SK-N-SH (cell line): Measurements from ENCODE around the gene HBP1. TPM values are rescaled to one million over a fixed set of nuclear protein-coding genes. Genes with fewer than 3 reads are reported as not detected.
"Not testable (repeated sequence)": the region's sequence is repeated elsewhere in the genome, so short reads cannot be mapped to it uniquely, and the experiment has no call there.

ENCODE experiments used
- CTCF ChIA-PET: fragments of 300-600, 350-600 bp; formaldehyde crosslinking; extraction: SDS; loops from one replicate; lab custom pipeline; 2021; lab: Yijun Ruan, JAX
- POLR2A ChIA-PET: fragments of 350-600 bp; sonication (Branson Sonifier 250); formaldehyde crosslinking; extraction: SDS; loops from one replicate; lab custom pipeline; 2020; ENCODE audit warnings: antibody characterized with exemption, inconsistent platforms; lab: Yijun Ruan, JAX
- DNase-seq: peaks from one replicate; pipeline ENCODE4 v3.0.0; 2012
- H2AFZ ChIP-seq: fragments of 200-600 bp; sonication (generic); 2 replicates; pipeline ENCODE4 v1.8.1; 2016; ENCODE audit warnings: antibody characterized with exemption, mild to moderate bottlenecking, low read depth
- H3F3A ChIP-seq: fragments of 200-600 bp; sonication (generic); replicated peaks from 2 replicates; pipeline ENCODE3; 2016; ENCODE audit warnings: antibody characterized with exemption, mild to moderate bottlenecking; ENCODE audit not compliant: insufficient read depth
- H3K27ac ChIP-seq, 2 experiments: fragments of 200-500 bp in 1 of 2; fragments of 200-600 bp in 1 of 2; sonication (Bioruptor generic) in 1 of 2; sonication (generic), shearing (Covaris generic) in 1 of 2; 2 replicates each; pipeline versions ENCODE4 v1.5.1 to v1.6.1; 2014 to 2016; ENCODE audit warnings: low read depth in 2 of 2, inconsistent platforms in 1 of 2, low read length in 1 of 2, mild to moderate bottlenecking in 1 of 2, mixed read lengths in 1 of 2
- H3K27me3 ChIP-seq: fragments of 200-600 bp; sonication (generic), shearing (Covaris generic); 2 replicates; pipeline ENCODE4 v1.6.1; 2016; ENCODE audit warnings: mixed run types; ENCODE audit not compliant: insufficient read depth
- H3K36me3 ChIP-seq, 2 experiments: fragments of 200-500 bp in 1 of 2; fragments of 200-600 bp in 1 of 2; sonication (Bioruptor generic) in 1 of 2; sonication (generic) in 1 of 2; replicated peaks in 1 of 2; 2 replicates each; pipeline versions ENCODE3 to v1.5.1; 2014 to 2016; ENCODE audit warnings: low read length in 1 of 2, mild to moderate bottlenecking in 1 of 2; ENCODE audit not compliant: insufficient read depth in 2 of 2, control insufficient read depth in 1 of 2
- H3K4me1 ChIP-seq, 2 experiments: fragments of 200-500 bp in 1 of 2; fragments of 200-600 bp in 1 of 2; sonication (Bioruptor generic) in 1 of 2; sonication (generic), shearing (Covaris generic) in 1 of 2; 2 replicates each; pipeline versions ENCODE4 v1.5.1 to v1.6.1; 2014 to 2016; ENCODE audit warnings: low read depth in 1 of 2, low read length in 1 of 2, mixed run types in 1 of 2; ENCODE audit not compliant: insufficient read depth in 2 of 2, control insufficient read depth in 1 of 2
- H3K4me2 ChIP-seq: fragments of 200-600 bp; sonication (generic), shearing (Covaris generic); 2 replicates; pipeline ENCODE4 v1.6.1; 2017; ENCODE audit warnings: mixed run types
- H3K4me3 ChIP-seq, 2 experiments: fragments of 200-500 bp in 1 of 2; fragments of 200-600 bp in 1 of 2; sonication (Bioruptor generic) in 1 of 2; sonication (generic), shearing (Covaris generic) in 1 of 2; 2 replicates each; pipeline versions ENCODE4 v1.5.1 to v1.8.1; 2014 to 2016; ENCODE audit warnings: low read depth in 2 of 2, inconsistent platforms in 1 of 2, low read length in 1 of 2, mild to moderate bottlenecking in 1 of 2, mixed read lengths in 1 of 2, moderate library complexity in 1 of 2
- H3K79me2 ChIP-seq: fragments of 200-600 bp; sonication (generic); 2 replicates; pipeline ENCODE4 v1.8.1; 2017; ENCODE audit warnings: mild to moderate bottlenecking; ENCODE audit not compliant: insufficient read depth
- H3K9ac ChIP-seq: fragments of 200-600 bp; sonication (generic); 2 replicates; pipeline ENCODE4 v1.6.1; 2017; ENCODE audit warnings: mixed run types
- H3K9me2 ChIP-seq: fragments of 200-600 bp; sonication (generic); 2 replicates; pipeline ENCODE4 v1.6.1; 2017; ENCODE audit warnings: mixed run types
- H3K9me3 ChIP-seq: fragments of 200-600 bp; sonication (generic); 2 replicates; pipeline ENCODE4 v1.6.1; 2017; ENCODE audit warnings: mixed run types, mild to moderate bottlenecking, moderate library complexity
- H4K20me1 ChIP-seq: fragments of 200-600 bp; sonication (generic); 2 replicates; pipeline ENCODE4 v1.6.1; 2017; ENCODE audit warnings: mild to moderate bottlenecking, mixed run types; ENCODE audit not compliant: insufficient read depth
- CHD2 ChIP-seq: fragments of 150-350 bp; IDR thresholded peaks from 2 replicates; pipeline ENCODE4 v1.6.1; 2018; ENCODE audit warnings: low read length; ENCODE audit not compliant: partially characterized antibody
- EZH2phosphoT487 ChIP-seq: fragments of 200-600 bp; sonication (generic); IDR thresholded peaks from 2 replicates; pipeline ENCODE4 v1.6.1; 2017; ENCODE audit warnings: low read depth, mixed run types, mild to moderate bottlenecking, antibody characterized with exemption, moderate library complexity, borderline replicate concordance
- JUND ChIP-seq: IDR thresholded peaks from 2 replicates; pipeline ENCODE4 v1.4.0; 2012
- RXRA ChIP-seq: IDR thresholded peaks from 2 replicates; pipeline ENCODE4 v1.4.0; 2012; ENCODE audit warnings: low read depth, mild to moderate bottlenecking, borderline replicate concordance
- SIN3A ChIP-seq: IDR thresholded peaks from 2 replicates; pipeline ENCODE4 v1.6.1; 2012; ENCODE audit warnings: low read depth, mild to moderate bottlenecking, low read length, moderate library complexity, borderline replicate concordance
- TAF1 ChIP-seq: IDR thresholded peaks from 2 replicates; pipeline ENCODE4 v1.6.1; 2012; ENCODE audit warnings: low read depth, mild to moderate bottlenecking, low read length, moderate library complexity, borderline replicate concordance
- USF2 ChIP-seq: fragments of 150-350 bp; IDR thresholded peaks from 2 replicates; pipeline ENCODE4 v1.6.1; 2017; ENCODE audit warnings: antibody characterized with exemption, low read length, low read depth, borderline replicate concordance
- WGBS: methylation state at CpG from one replicate; pipeline ENCODE4 v1.1.6; 2017; ENCODE audit warnings: low lambda C conversion rate; 5-methylcytosine and 5-hydroxymethylcytosine counted together
- polyA plus RNA-seq, 3 experiments: library from polyadenylated mRNA; depleted of rRNA; stranded (reverse); fragments of >200 nt; gene quantifications; 2 replicates each; pipeline ENCODE4 v1.2.3, GENCODE V29; 2012
- TF ChIP-seq, protein P1 (sequence below): IDR thresholded peaks from 2 replicates; pipeline ENCODE4 v1.4.0; 2012; ENCODE audit warnings: low read depth, borderline replicate concordance
- TF ChIP-seq, protein P2 (sequence below): fragments of 200-600 bp; sonication (generic); IDR thresholded peaks from 2 replicates; pipeline ENCODE4 v1.6.1; 2017; ENCODE audit warnings: antibody characterized with exemption, mild to moderate bottlenecking, moderate library complexity

Gene HBP1
- polyA plus RNA-seq, 1 of the 3 experiments (the other 2 are of a cell fraction), result 27.2 TPM

- H3K4me2 ChIP-seq, result no peak overlapping the region
- 93% methylated on average over 2 of the region's 2 CpGs for WGBS
- H3K27me3 ChIP-seq, result no peaks in the 10 kb centered on the region
- H3K79me2 ChIP-seq, result no peaks in the 10 kb centered on the region
- TF ChIP-seq EZH2phosphoT487, result no peak
- ChIA-PET CTCF (interaction anchor here (1.0 kb wide), 1 partner anchor 9 kb away, joined by 4 read pairs; no protein-coding TSS in a partner anchor), POLR2A (no interaction called here)
- H2AFZ ChIP-seq, result no peak overlapping the region
- H4K20me1 ChIP-seq, result no peaks in the 10 kb centered on the region
- no peaks in the 10 kb centered on the region for H3F3A ChIP-seq
- 0 out of 2 replicates have a peak, but pooled peaks cover 8% of the 10 kb centered on the region for H3K9me3 ChIP-seq
- H3K9me2 ChIP-seq, result no peaks in the 10 kb centered on the region
- DNase-seq, result no peak
- no peak overlapping the region for H3K27ac ChIP-seq
- H3K4me1 ChIP-seq, result no peaks in the 10 kb centered on the region
- H3K36me3 ChIP-seq, result peaks cover 0 to 35% of the 10 kb centered on the region in 2 experiments
- H3K9ac ChIP-seq, result no peak overlapping the region
- H3K4me3 ChIP-seq, result no peak overlapping the region
These were observed 75.8 kb downstream of the HBP1 start for GRCh38 chr7:107244613-107245012.

GRCh38 chr7:107246836-107247235 lies 78.0 kb downstream of the HBP1 start:
- CTCF ChIA-PET, H3K79me2 ChIP-seq, H3K4me2 ChIP-seq, H3K9me2 ChIP-seq, H3K9ac ChIP-seq, POLR2A ChIA-PET, H3K27ac ChIP-seq, H3K4me3 ChIP-seq, H3K9me3 ChIP-seq, DNase-seq, H3F3A ChIP-seq, H4K20me1 ChIP-seq, H3K27me3 ChIP-seq, H3K4me1 ChIP-seq, H2AFZ ChIP-seq: not testable (repeated sequence)
- H3K36me3 ChIP-seq, result peaks cover 0 to 40% of the 10 kb centered on the region in 2 experiments
- 92% methylated on average over 3 of the region's 3 CpGs for WGBS

GRCh38 chr7:107248551-107249316 lies 79.9 kb downstream of the HBP1 start:
- no peak for TF ChIP-seq TAF1
- TF ChIP-seq JUND, result no peak
- TF ChIP-seq SIN3A, result no peak
- TF ChIP-seq, protein P1, sequence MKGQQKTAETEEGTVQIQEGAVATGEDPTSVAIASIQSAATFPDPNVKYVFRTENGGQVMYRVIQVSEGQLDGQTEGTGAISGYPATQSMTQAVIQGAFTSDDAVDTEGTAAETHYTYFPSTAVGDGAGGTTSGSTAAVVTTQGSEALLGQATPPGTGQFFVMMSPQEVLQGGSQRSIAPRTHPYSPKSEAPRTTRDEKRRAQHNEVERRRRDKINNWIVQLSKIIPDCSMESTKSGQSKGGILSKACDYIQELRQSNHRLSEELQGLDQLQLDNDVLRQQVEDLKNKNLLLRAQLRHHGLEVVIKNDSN, result no peak
- no peak for TF ChIP-seq RXRA
- no peak for TF ChIP-seq USF2
- TF ChIP-seq CHD2, result no peak
- TF ChIP-seq, protein P2, sequence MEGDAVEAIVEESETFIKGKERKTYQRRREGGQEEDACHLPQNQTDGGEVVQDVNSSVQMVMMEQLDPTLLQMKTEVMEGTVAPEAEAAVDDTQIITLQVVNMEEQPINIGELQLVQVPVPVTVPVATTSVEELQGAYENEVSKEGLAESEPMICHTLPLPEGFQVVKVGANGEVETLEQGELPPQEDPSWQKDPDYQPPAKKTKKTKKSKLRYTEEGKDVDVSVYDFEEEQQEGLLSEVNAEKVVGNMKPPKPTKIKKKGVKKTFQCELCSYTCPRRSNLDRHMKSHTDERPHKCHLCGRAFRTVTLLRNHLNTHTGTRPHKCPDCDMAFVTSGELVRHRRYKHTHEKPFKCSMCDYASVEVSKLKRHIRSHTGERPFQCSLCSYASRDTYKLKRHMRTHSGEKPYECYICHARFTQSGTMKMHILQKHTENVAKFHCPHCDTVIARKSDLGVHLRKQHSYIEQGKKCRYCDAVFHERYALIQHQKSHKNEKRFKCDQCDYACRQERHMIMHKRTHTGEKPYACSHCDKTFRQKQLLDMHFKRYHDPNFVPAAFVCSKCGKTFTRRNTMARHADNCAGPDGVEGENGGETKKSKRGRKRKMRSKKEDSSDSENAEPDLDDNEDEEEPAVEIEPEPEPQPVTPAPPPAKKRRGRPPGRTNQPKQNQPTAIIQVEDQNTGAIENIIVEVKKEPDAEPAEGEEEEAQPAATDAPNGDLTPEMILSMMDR, result no peak
- Histone ChIP-seq H2AFZ (no peak overlapping the region), H3K36me3 (peaks cover 4 to 39% of the 10 kb centered on the region in 2 experiments), H3K9me3 (0 out of 2 replicates have a peak, but pooled peaks cover 8% of the 10 kb centered on the region), H3F3A (no peaks in the 10 kb centered on the region), H4K20me1 (no peaks in the 10 kb centered on the region), H3K4me1 (no peaks in the 10 kb centered on the region; a peak in 1 of 4 replicates), H3K27me3 (no peaks in the 10 kb centered on the region), H3K9me2 (no peaks in the 10 kb centered on the region), H3K27ac (no peak overlapping the region), H3K4me3 (no peak overlapping the region), H3K79me2 (no peaks in the 10 kb centered on the region), H3K9ac (no peak overlapping the region), H3K4me2 (no peak overlapping the region)
- 97% methylated on average over 5 of the region's 5 CpGs for WGBS
- CTCF ChIA-PET, result interaction anchor here (1.5 kb wide), 1 partner anchor 25 kb away, joined by 3 read pairs; no protein-coding TSS in a partner anchor
- DNase-seq, result no peak
- POLR2A ChIA-PET, result no interaction called here
